Measurements from ENCODE around the gene DYNLT5.
"Not testable (repeated sequence)": the region's sequence is repeated elsewhere in the genome, so short reads cannot be mapped to it uniquely, and the experiment has no call there.

The DYNLT5 gene

GRCh38 chr1:66752000-66752592 is at the start of gene DYNLT5:
Gene DYNLT5, plus strand, starts transcription at chr1:66752459. Its CDS starts 2,200 bp downstream, at chr1:66754659.
- DNase-seq: no peak

DNA sequence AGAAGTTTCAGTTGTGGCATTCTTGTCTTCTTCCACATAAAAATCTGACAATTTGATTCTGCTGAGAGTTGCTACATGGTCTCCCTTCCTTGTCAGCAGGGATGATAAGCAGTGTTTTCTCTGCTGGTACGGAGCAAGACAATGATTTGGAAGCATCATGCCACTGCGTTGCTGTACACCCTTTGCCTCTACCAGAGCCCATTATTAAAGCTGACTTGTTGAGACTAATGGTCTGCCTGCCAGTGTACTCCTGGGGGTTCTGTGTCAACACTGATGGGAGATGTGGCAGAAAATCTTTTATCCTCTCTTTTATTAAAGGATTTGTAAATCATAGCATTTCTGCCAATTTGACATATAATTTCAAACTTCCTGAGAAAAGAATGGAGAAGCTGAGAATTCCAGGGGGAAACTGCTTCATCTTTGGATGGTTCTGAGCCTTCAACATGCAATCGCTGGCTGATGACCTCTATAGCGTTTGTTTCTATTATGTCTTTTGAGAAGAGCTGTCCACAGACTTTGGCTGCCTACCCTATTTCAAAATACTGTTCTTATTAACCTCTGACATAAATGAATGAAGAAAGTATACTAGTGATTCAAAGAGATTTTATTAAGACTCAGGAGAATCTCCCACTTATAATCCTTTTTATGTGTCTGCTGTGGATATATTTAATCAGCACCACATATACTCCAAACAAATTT is 47.9 kb upstream of the DYNLT5 start:
- DNase-seq: no peak

DNA sequence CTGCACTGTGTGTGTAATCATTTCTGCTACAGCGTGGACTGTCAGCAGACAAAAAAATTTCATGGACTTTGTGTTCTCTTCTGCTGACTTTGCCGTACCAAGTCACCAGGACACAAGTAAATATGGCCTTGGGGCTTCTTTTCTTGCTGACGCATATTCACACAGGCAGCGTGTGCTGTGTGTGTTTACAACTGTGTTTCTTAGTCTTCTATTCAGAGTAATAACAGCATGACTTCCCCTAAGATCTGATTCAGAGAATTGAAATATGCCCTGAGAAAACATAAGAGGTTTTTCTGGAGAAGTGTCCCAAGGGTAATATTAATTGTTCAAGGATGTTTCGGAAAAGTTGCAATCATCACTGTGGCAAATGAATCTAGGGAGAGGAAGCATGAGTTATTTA is 47.1 kb upstream of the DYNLT5 start:
- no peak for DNase-seq

GRCh38 chr1:66711420-66711819 is 40.8 kb upstream of the DYNLT5 start:
- no peak for DNase-seq

DNA sequence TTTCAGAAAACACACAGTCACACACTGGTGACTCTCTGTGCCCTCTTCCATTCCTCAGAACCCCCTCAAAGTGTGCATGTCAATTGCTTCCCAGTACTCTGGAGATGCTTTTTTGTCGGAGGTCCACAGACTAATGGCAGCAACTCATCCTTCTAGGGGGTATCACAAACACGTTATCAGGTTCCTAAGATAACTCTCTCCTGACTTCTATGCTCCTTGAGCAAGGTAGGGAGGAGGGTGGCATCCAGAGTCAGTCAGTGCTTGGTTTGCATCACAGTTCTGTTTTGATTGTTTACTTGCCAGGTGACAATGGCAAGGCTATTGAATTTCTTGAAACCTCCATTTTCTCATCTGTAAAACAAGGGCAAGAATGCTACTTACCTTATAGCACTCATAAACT is 39.4 kb upstream of the DYNLT5 start:
- no peak for DNase-seq

DNA sequence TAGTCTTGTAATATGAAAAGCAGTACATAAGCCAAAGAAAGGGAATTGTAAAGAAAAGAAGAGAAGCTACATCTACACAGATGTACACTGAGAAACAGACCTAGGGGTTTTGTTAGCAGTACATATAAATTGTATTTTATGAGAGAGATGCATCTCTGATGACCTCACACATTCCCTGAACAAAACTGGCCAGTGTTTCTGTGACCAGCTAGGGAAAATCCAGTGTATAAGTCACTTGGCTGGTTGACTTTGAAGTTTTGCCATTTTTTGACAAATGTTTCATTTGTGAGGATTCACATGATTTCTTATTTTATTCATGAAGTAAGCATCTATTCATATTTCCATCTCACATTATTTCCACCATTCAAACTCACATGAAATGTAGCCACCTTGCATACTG is 28.3 kb upstream of the DYNLT5 start:
- DNase-seq: no peak

- DNase-seq: peak; percentile 78
These were observed 26.2 kb upstream of the DYNLT5 start for GRCh38 chr1:66725885-66726665.

DNA sequence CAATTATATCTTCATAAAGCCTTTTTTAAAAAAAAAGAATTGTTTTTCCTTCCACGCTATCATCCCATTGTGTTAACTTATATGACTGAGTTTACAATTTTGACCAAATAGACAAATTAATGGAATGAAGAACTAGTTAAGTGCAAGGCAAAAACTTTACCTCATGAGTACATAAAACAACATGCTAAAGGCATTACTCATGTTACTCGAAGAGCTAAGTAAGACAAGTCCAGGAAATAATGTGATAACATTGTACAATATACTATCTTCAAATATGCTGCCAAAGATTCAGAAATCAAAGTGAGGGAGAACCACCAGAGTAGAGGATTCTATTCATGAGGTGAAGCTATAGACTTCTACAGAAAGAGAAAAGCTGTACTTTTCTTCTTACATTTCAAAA is 24.2 kb upstream of the DYNLT5 start:
- DNase-seq: no peak

GRCh38 chr1:66728716-66729115 is 23.5 kb upstream of the DYNLT5 start:
- DNase-seq: not testable (repeated sequence)

GRCh38 chr1:66729119-66729518 is 23.1 kb upstream of the DYNLT5 start:
- DNase-seq: no peak

GRCh38 chr1:66729523-66729922 is 22.7 kb upstream of the DYNLT5 start:
- DNase-seq: no peak

- no peak for DNase-seq
These were observed 21.8 kb upstream of the DYNLT5 start for GRCh38 chr1:66730462-66730861.

DNA sequence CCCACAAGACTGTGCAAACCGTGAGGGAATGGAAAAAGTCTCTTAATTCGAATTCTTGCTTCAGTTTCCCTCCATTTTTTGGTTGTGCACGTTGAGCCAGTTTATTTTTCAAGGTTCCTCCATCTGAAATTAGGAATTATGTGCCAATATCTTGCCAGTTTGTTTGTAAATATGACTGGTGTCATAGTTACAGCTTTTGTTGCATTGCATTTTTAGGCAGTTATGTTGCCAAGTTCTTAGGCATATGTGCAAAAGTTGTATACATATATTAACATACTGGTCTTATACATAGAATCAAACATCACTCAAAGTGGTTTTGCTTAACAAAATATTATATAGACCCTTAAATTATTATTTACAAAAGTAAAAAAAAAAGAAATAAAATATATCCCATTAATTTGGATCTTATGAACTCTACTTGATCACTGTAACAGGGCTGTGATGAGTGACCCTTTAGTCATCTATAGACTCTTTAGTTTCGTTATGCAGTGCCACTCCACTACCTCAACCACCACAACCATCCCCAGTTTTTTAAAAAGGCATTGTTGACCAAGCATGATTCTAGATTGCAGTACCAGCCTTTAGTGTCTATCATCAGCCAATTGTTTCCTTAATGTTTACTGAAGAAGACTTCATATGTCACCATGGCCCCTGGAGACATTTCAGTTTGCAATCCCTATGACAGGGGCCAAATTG is 20.9 kb upstream of the DYNLT5 start:
- DNase-seq: no peak

DNA sequence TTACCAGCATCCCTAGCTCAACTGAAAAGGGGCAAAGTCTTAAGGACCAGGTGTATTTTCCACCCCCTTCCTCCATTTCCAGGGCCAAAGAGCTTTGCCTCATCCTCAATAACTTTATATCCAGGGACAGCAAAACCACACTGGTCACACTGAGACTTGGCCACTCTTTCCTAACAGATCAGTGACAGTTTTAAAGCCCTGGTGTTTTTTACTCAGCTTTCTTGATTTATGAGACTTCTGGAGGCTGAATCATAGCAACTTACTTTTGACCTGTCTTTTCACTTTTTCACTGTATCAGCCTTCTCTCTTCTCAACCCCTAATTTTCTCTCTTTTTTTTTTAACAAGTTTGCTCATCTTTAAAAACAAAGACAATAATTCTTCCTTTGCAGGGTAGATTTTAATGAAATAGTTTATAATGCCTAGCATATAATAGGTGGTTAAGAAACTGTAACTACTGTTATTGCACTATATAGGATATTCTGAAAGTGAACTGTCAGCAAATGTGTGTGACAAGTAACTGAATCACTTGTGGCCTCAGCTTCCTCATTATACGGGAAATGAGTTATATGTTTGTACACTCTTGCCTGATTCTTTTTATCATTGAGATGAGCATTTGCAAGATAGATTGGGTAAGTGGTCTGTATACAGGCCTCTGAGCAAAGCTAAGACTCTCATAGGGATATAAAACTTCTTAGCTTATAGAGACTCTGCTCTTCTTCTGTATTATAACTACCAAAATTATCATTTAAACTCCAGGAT is 19.7 kb upstream of the DYNLT5 start:
- no peak for DNase-seq

GRCh38 chr1:66733348-66734017 is 18.8 kb upstream of the DYNLT5 start:
- no peak for DNase-seq

DNA sequence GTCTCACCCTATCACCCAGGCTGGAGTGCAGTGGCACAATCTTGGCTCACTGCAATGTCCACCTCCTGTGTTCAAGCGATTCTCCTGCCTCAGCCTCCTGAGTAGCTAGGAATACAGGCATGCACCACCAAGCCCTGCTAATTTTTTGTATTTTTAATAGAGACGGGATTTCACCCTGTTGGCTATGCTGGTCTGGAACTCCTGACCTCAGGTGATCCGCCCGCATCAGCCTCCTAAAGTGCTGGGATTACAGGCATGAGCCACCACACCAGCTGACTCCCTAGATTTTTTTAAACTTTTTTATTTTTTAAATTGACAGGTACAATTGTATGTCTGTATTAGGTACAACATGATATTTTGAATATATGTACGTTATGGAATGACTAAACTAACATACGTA is 17.7 kb upstream of the DYNLT5 start:
- DNase-seq: not testable (repeated sequence)

GRCh38 chr1:66737836-66738235 is 14.4 kb upstream of the DYNLT5 start:
- no peak for DNase-seq

DNA sequence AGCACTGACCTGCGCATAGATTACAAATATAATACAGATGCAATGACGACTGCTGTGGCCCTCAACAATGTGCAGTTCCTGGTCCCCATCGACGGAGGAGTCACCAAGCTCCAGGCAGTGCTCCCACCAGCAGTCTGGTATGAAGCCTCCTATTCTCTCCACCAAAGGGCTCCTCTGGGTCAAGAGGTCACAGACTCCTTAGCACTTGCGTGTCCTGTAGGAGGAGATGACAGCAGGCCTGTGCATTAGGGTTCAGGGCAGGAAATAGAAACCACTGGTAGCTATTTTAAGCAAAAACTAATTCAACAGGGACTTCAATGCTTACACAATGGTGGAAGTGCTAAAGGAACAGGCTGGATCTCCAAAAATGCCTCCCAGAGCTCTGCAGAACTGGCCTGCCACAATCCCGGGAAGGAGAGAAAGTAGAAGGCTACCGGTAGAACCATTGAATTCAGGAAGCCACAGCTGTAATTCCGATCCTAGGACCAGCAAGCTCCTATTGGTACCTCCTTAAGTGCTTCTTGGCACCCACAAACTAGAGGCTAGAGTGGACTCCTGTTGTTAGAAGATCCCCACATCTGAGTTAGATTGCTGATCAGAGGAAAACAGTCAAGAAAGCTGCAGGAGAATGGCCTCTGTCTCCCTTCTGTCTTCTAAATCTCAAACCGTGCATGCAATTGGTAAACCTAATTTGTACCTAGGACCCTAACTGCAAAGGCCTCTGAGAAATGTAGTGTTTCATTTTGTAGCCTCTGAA is 12.7 kb upstream of the DYNLT5 start:
- no peak for DNase-seq

GRCh38 chr1:66745451-66745850 is 6.8 kb upstream of the DYNLT5 start:
- DNase-seq: no peak

- DNase-seq: no peak
These were observed 4.8 kb upstream of the DYNLT5 start for GRCh38 chr1:66747501-66747900.

- no peak for DNase-seq
These were observed 1.7 kb upstream of the DYNLT5 start for GRCh38 chr1:66750577-66750976.

Data from NCI-H187 treated with DMSO at 0.1 percent for 48 hours (cell line).